Rectal smooth muscle tissue (tissue), 1 donor: Measurements from ENCODE around the gene ARHGDIA.
A peak's percentile ranks its signal among the peaks of the same experiment; 100 is the strongest.

ENCODE experiments used
- H3K27ac ChIP-seq: one replicate; pipeline ENCODE4 v1.7.0; 2013; ENCODE audit warnings: low read depth, low read length, inconsistent platforms
- H3K27me3 ChIP-seq: one replicate; pipeline ENCODE4 v1.7.0; 2013; ENCODE audit warnings: low read length; ENCODE audit not compliant: control insufficient read depth, insufficient read depth
- H3K36me3 ChIP-seq: one replicate; pipeline ENCODE4 v1.7.0; 2013; ENCODE audit warnings: low read length; ENCODE audit not compliant: control insufficient read depth, insufficient read depth
- H3K4me1 ChIP-seq: one replicate; pipeline ENCODE4 v1.7.0; 2013; ENCODE audit warnings: low read length; ENCODE audit not compliant: control insufficient read depth, insufficient read depth
- H3K4me3 ChIP-seq: one replicate; pipeline ENCODE4 v1.7.0; 2013; ENCODE audit warnings: low read length
- H3K9ac ChIP-seq: one replicate; pipeline ENCODE4 v1.7.0; 2013; ENCODE audit warnings: low read length

ARHGDIA gene

GRCh38 chr17:81911277-81911961, 40.3 kb upstream of the ARHGDIA start, which contains the start of gene PCYT2:
TSS of gene PCYT2 (minus strand) at chr17:81911399. CDS start at chr17:81911355, 44 bp downstream.
- Histone ChIP-seq H3K4me1 (peaks cover 5% of the 10 kb centered on the region), H3K27me3 (no peaks in the 10 kb centered on the region), H3K4me3 (peak within 1 kb of the TSS; percentile 87), H3K9ac (peak within 1 kb of the TSS; percentile 30), H3K36me3 (peaks cover 28% of the 10 kb centered on the region), H3K27ac (no peak within 1 kb of the TSS)

GRCh38 chr17:81910840-81911276, 39.7 kb upstream of the ARHGDIA start:
- H3K9ac ChIP-seq = peak overlapping the region; percentile 30
- no peaks in the 10 kb centered on the region for H3K27me3 ChIP-seq
- H3K36me3 ChIP-seq = peaks cover 28% of the 10 kb centered on the region
- H3K4me3 ChIP-seq = peak overlapping the region; percentile 87
- H3K4me1 ChIP-seq = peaks cover 5% of the 10 kb centered on the region
- H3K27ac ChIP-seq = no peak overlapping the region

DNA sequence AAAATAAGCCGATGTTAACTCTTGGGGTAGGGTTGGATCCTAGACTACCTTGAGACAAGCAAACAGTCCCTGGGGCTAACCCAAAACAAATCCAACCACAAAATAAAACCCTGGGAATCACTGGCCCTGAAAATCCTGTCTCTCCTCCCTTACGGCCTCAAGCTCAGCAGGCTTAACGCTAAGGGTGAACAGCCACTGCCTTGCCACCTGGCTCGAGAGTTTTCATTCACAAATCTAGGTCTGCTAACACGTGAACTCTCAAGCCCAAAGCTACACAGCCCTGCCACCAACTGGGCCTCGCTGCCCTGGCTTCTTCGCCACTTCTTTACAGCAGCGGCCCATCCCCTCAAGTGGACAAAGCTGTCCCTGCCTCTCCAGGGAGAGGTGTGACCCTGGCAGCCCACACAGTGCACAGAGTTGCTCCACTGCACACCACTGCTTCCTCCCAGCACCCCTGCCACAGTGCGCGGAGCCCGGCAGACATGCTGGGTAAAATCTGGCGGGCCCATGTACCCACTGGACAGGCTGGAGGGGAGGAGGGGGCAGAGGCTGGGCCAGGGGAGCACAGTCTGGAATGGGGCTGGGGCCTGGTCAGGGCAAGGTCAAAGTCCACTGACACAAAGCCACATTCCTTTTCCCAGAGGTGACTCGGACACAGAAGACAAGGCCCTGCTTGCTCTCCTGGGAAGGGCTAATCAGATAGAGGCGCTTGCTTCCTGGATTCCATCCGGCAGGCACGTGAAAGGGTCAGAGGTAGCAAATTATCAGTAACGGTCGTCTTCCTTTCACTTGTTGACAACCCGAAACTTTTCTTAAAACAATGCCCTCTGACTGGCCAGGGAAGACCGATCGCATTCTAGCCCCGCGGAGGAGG, 39.1 kb upstream of the ARHGDIA start:
- Histone ChIP-seq H3K27ac (no peak overlapping the region), H3K9ac (peak overlapping the region; percentile 30), H3K36me3 (peaks cover 23% of the 10 kb centered on the region), H3K4me3 (peak overlapping the region; percentile 87), H3K4me1 (peaks cover 5% of the 10 kb centered on the region), H3K27me3 (no peaks in the 10 kb centered on the region)

DNA sequence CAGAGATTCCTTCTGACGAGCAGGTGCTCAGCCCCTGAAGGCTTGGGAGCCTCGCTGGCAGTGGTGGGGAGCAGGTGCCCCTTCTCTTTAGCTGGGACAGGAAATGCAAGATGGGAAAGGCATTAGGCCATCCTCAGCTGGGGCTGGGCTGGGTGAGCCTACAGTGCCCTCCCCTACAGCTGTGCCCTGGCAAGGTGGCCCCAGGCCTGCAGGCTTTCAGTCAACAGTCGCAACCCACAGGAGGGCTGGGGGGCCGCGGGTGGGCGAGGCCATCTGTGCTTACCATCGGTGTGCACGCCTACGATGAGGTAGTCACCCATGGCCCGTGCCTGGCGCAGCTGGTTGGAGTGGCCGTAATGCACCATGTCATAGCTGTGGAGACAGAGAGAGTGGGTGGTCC, 38.1 kb upstream of the ARHGDIA start:
- Histone ChIP-seq H3K36me3 (peaks cover 13% of the 10 kb centered on the region), H3K4me3 (no peak overlapping the region), H3K4me1 (peaks cover 5% of the 10 kb centered on the region), H3K27ac (no peak overlapping the region), H3K9ac (no peak overlapping the region), H3K27me3 (no peaks in the 10 kb centered on the region)

DNA sequence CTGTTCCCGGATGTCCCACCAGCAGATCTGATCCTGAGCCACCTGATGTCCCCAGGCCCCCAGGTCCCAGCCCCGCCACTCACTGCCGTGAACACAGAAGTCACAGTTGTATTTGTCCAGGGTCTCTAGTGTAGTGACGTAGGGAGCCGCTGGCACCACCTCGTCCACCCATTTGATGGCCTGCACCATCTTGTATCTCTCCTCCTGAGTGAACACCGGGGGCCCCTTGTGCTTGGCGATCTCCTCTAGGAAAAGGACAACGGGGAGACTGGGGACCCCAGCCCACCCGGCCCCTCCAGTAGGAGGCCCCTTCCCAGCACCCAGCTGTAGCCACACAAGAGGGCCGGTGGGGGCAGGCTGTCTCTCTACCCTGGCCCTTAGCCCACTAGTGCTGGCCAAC, 37.7 kb upstream of the ARHGDIA start:
- peaks cover 5% of the 10 kb centered on the region for H3K4me1 ChIP-seq
- H3K36me3 ChIP-seq = peaks cover 9% of the 10 kb centered on the region
- H3K27me3 ChIP-seq = no peaks in the 10 kb centered on the region
- no peak overlapping the region for H3K9ac ChIP-seq
- no peak overlapping the region for H3K4me3 ChIP-seq
- H3K27ac ChIP-seq = no peak overlapping the region

DNA sequence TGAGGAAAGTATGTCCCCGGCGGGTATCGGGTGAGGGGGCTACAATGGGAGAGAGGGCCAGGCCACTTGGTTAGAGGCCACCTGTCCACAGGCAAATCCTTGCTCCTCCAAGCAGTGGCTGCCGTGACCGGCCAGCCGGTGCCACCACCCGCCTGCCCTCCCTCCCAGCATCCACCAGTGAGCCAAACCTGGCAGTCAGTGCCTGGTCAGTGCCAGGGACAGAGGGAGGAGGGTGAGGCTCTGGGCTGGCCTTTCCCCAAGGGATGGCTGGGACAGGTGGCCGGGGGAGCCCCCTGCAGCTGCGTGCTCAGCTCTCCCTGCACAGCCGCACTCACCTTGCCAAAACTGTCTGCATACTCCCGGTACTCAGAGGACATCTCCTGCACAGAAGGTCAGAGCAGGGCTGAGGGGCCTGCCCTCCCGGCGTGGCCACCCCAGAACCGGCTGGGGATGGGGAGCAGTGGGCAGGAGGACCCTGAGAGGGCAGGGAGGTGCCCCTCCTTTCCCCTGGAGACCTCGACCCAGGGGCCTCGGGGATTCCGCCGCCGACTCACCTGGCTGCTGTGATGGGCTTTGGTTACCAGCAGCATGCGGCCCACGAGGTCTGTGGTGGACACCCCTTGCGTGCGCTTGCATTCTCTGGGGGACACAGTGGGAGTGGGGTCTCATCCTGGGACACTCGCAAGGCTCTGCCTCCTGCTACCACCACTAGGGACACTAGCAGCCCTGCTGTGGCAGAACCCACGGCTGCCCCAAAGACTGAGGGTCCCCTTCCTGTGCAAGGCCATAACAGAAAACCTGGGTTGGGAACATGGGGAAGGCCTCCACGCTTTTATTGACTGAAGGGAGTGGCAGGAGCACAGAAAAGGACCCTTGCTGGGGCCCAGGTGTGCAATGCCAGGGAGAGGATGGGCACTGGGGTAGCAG, 36.3 kb upstream of the ARHGDIA start:
- H3K4me1 ChIP-seq = peaks cover 5% of the 10 kb centered on the region
- H3K36me3 ChIP-seq = no peaks in the 10 kb centered on the region
- H3K27ac ChIP-seq = no peak overlapping the region
- H3K27me3 ChIP-seq = peaks cover 3% of the 10 kb centered on the region
- no peak overlapping the region for H3K4me3 ChIP-seq
- H3K9ac ChIP-seq = no peak overlapping the region

GRCh38 chr17:81906476-81907218, 35.5 kb upstream of the ARHGDIA start:
- H3K4me3 ChIP-seq = no peak overlapping the region
- no peaks in the 10 kb centered on the region for H3K36me3 ChIP-seq
- H3K27me3 ChIP-seq = peaks cover 3% of the 10 kb centered on the region
- H3K9ac ChIP-seq = no peak overlapping the region
- H3K4me1 ChIP-seq = peaks cover 5% of the 10 kb centered on the region
- H3K27ac ChIP-seq = no peak overlapping the region

DNA sequence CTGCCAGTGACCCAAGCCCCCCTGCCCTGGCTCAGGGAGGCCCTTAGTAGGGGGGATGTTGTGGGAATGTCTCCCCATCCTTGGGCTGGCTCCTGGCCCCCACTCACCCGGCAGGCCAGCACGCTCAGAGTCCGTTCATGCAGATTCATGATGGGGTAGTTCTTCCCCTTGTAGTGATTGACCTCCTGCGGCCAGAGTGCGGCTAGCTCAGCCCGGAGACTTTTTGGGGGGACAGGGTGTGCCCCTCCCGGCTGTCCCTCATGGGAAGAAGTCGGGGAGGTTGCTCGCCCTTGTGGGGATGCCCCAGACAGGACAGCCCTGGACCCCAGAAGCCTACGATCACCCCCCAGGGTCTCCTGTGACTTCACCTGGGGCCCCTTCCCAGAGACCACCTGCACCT, 34.9 kb upstream of the ARHGDIA start:
- Histone ChIP-seq H3K36me3 (no peaks in the 10 kb centered on the region), H3K4me3 (no peak overlapping the region), H3K4me1 (peaks cover 5% of the 10 kb centered on the region)

GRCh38 chr17:81905424-81905875, 34.3 kb upstream of the ARHGDIA start:
- Histone ChIP-seq H3K4me1 (peaks cover 1% of the 10 kb centered on the region), H3K9ac (no peak overlapping the region), H3K27me3 (peaks cover 3% of the 10 kb centered on the region), H3K27ac (no peak overlapping the region), H3K36me3 (no peaks in the 10 kb centered on the region), H3K4me3 (no peak overlapping the region)

More for the DNA sequence above, 34.9 kb upstream of the ARHGDIA start:
- no peak overlapping the region for H3K27ac ChIP-seq
- H3K9ac ChIP-seq = no peak overlapping the region
- peaks cover 3% of the 10 kb centered on the region for H3K27me3 ChIP-seq

GRCh38 chr17:81904600-81905423, 33.7 kb upstream of the ARHGDIA start:
- Histone ChIP-seq H3K4me1 (no peaks in the 10 kb centered on the region), H3K9ac (no peak overlapping the region), H3K27ac (no peak overlapping the region), H3K4me3 (no peak overlapping the region), H3K27me3 (peaks cover 3% of the 10 kb centered on the region), H3K36me3 (no peaks in the 10 kb centered on the region)
